Stimulated activated CD4-positive, alpha-beta T cell treated with anti-CD3 and anti-CD28 coated beads, Interleukin-15, amount 100 ng/mL, for 24 hours (primary cell): Measurements from ENCODE around the gene FSCN2.

Experiments
- DNase-seq: peaks from one replicate; pipeline ENCODE4 v3.0.0-alpha.2; 2020

Gene FSCN2

GRCh38 chr17:81557276-81558114, 29.3 kb downstream of the FSCN2 start:
- no peak for DNase-seq

DNA sequence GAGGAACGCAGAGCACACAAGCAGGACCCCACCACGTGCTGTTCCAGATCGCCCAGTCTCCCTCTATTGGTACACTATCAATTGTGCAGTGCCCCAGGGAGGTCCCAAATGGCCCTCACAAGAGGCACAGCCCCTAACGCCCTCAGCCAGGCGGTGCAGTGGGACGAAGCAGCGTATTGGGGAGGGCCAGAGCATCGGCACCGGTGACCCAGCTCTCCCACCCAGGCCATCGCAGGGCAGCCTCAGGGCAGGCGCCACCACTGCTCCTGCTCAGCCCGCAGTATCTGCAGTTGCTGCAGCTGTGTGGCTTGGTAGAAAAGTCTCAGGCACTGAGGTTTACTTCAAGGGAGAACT, 29.9 kb downstream of the FSCN2 start:
- no peak for DNase-seq

DNA sequence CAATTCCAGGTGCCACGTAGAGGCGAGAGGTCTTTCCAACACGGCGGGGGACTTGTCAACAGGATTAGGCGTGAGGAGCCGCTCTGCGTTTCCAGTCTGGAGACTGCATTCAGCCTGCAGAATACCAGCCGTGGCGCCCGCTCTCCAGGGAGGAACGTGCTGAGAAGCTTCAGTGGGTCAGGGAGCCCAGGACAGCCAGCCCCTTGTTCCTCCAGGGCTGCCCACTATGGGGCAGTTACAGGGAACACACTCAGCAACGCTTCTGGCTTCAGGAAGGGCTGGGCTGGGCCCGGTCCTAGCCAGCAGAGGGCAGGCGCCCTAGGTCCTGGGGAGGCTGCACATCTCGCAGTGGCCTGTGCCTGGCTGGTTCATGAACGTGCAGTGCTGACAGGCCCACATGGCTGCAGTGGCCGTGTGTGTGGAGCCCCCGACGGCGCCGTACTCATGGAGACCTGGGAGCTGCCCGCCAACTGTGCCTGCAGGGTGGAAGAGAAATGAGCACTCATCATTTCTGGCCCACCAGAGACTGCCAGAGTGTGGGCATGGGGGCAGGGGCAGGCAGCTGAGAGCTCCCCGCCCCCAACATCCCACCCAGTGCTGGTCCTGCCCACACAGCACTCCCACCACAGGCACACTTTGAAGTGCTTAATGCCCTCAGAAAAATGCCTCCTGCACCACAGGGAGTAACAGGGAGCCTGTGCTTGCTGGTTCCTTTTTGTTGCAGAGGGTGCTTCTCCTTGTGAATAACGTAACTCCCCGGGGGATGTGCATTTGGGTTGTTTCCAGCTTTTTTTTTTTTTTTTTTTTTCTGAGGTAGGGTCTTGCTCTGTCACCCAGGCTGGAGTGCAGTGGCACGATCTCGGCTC, 31.0 kb downstream of the FSCN2 start:
- DNase-seq, result no peak

- DNase-seq, result no peak
These were observed 33.3 kb downstream of the FSCN2 start for GRCh38 chr17:81561494-81561885.

GRCh38 chr17:81563861-81564586, 35.8 kb downstream of the FSCN2 start:
- no peak for DNase-seq

DNA sequence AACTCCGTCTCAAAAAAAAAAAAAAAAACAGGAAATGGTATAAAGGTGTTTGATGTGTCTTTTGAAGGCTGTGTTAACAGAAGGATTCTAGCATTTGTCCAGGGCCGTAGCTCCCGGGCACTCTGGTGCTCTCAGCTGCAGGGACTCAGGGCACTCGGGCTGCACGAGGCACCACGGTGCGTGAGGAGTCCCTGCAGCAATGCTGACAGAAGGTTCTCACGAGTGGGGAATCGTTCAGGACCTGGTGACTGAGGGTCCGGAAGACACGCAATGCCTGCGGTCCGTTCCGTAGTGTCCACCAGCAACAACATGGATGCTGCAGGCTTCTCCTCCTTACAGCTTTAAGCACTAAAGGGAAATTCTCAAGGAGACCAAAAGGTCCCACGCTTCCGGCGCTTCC, 36.6 kb downstream of the FSCN2 start:
- no peak for DNase-seq

DNA sequence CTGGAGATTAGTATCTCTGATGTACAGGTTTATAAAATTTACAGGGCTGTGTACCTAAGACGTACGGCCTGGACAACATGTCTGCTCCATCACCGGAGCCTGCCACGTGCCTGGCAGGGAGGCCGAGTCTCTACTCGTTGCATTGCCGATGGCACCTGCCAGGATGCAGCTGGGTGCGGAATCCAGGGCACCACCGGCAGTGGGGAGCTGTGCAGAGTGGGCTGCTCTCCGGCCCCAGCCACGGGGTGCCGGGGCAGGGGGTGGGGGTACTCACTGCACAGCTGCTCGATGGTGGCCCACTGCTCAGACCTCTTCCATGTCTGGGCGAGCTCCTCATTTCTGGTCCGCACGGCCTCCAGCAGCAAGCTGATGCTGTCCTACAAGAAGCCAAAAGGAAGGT, 37.1 kb downstream of the FSCN2 start:
- DNase-seq, result no peak

DNA sequence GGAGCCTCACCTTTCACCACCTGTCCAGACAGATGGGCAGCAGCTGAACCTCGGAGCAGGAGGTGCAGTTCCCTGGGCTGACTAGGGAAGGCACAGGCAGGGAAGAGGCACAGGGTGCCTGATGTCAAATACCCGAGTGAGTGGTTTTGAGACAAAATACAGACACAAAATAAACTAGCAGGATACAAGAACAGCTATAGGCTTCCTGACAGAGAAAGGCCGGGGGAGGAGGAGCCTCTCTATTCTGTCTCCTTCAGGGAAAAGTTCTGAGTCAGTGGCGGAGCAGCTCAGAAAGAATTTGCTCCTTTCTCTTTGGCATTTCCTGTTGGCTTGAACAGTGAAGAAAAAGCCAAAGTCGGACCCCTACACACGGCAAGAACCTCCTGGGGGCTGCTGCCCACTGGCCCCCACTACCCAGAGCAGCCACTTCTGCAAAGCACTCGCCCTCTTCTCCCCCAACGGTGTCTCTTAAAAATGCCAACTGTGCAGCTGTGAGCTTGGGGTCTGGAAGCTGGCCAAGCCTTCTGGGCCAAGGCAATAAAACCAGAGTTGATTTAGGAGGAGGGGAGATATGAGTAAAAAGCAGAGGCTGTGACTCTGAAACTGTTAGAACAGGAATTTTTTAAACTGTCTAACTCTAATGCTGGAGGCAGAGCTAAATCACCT, 38.4 kb downstream of the FSCN2 start:
- DNase-seq, result no peak

DNA sequence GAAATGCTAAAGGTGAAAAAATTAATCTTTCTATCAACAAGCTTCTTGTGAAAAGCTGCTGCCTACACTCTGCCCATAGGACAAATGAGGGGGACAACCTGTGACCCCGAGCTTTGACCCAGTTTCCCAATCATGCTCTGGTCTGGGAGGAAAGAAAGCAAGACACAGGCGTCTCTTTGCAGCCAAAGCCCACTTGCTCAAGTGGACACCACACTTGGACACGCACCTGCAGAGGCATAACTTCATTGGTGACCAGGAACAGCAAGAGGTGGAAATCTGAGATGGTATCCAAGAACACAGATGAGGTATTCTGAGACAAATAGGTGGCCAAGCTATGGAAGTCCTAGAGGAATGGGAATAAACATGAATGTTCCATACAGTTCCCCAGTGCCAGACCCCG, 39.0 kb downstream of the FSCN2 start:
- no peak for DNase-seq

GRCh38 chr17:81568416-81568815, 40.2 kb downstream of the FSCN2 start:
- DNase-seq, result no peak

DNA sequence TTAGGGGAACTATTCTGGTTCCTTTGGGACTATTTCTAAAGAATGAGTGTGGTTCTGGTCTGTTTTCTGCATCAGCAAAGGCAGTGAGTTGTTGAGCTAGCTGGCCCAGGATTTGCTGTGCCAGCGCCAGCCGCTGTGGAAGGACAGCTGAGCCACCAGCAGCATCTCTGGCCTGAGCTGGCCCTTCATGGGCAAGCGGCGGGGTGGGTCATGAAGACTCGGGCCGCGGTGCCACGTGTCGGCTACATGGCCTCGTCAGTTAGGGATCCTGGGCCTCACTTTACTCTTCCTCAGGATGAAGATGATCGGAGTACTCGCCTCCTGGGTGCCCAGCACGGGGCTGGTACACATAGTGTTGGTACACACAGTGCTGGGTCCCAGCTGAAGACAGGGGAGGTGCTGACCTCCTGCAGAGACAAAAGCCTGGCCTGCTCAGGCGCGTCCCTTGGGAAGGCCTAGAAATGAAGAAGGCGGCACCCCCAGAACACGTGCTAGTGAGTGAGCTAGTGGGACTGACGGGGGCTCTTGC, 41.9 kb downstream of the FSCN2 start:
- DNase-seq, result no peak

GRCh38 chr17:81570964-81571363, 42.8 kb downstream of the FSCN2 start:
- no peak for DNase-seq

GRCh38 chr17:81572563-81573168, 44.5 kb downstream of the FSCN2 start:
- no peak for DNase-seq

- no peak for DNase-seq
These were observed 45.8 kb downstream of the FSCN2 start for GRCh38 chr17:81573794-81574642.

GRCh38 chr17:81574643-81574956, 46.4 kb downstream of the FSCN2 start:
- no peak for DNase-seq

GRCh38 chr17:81575836-81576235, 47.7 kb downstream of the FSCN2 start:
- no peak for DNase-seq

DNA sequence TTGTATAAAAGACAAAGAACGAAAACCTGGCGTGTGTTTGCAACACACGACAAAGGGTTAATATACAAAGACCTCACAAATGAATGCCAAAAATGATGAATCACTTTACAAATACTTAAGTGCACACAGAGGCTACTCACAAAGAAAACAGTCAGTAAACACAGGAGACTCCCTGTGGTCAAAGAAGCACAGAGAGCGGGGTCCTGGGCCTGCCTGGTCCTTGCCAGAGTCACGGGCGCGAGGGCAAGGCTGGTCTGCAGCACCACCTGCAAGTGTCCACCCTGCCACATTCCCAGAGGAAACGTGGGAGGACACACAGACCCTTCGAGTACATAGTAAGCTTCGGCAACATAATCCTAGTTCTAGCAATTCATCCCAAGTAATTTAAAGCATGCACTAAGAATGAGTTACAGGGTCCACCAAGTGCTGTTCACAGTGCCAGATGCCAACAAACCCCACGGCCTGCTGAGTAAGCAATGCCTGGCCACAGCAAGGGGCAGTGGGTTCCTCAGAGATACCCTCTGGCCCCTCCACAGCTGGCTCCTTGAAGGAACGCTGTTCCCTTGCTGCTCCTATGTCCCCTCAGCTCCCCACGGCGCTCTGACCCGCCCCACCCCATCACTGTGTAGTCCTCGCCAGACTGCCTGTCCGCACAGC, 48.6 kb downstream of the FSCN2 start:
- DNase-seq, result no peak

- DNase-seq, result no peak
These were observed 49.3 kb downstream of the FSCN2 start for GRCh38 chr17:81577278-81578000.

GRCh38 chr17:81578038-81578441, 49.9 kb downstream of the FSCN2 start:
- DNase-seq, result no peak

GRCh38 chr17:81578561-81579225, 50.5 kb downstream of the FSCN2 start:
- DNase-seq, result peak; percentile 24
